Measurements from ENCODE around the gene MBTPS1.

Gene MBTPS1

DNA sequence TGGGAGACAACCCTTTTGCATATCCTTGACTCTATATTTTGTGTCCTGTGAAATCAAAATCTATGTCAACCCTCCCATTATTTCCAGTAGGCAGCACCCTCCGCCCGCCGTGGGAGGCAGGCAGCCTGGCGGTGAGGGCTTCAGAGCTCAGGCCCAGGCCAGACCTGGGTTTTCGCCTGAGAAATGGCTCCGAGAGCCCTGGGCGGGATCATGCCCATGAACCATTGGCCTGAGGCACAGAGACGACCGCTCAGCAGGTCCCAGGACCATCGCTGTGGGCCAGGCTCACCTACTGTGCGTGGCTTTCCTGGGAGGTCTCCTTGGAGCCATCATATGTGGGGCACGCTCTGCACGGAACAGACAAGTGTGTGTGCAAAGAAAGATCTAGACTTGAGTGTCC, 67.9 kb downstream of the MBTPS1 start:
- H3K4me3 ChIP-seq (ENCODE audit: low read depth, low read length) = no peak overlapping the region
- TF ChIP-seq, protein P1, sequence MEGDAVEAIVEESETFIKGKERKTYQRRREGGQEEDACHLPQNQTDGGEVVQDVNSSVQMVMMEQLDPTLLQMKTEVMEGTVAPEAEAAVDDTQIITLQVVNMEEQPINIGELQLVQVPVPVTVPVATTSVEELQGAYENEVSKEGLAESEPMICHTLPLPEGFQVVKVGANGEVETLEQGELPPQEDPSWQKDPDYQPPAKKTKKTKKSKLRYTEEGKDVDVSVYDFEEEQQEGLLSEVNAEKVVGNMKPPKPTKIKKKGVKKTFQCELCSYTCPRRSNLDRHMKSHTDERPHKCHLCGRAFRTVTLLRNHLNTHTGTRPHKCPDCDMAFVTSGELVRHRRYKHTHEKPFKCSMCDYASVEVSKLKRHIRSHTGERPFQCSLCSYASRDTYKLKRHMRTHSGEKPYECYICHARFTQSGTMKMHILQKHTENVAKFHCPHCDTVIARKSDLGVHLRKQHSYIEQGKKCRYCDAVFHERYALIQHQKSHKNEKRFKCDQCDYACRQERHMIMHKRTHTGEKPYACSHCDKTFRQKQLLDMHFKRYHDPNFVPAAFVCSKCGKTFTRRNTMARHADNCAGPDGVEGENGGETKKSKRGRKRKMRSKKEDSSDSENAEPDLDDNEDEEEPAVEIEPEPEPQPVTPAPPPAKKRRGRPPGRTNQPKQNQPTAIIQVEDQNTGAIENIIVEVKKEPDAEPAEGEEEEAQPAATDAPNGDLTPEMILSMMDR (IDR thresholded peaks at IDR 0.05; ENCODE audit: borderline replicate concordance, insufficient read depth, low read depth, low read length) = no peak

DNA sequence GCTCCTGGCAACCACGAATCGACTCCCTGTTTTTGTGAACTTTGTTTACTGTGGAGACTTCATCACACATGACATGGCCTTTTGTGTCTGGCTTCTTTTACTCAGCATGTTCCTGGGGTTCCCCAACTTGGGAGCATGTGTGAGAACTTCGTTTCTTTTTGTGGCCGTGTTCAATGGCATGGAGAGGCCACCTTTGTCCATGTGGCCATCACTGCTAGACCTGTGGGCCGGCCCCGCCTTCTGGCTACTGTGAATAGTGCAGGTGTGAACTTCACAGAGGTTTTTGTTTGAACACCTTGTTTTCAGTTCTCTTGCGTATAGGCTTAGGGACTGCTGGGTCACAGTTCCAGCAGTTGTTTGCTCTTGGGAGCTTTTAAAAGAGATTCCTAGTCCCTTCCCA, 68.5 kb downstream of the MBTPS1 start:
- TF ChIP-seq, protein P1 (IDR thresholded peaks at IDR 0.05; ENCODE audit: borderline replicate concordance, insufficient read depth, low read depth, low read length) = no peak
- H3K4me3 ChIP-seq (ENCODE audit: low read depth, low read length) = no peak overlapping the region

DNA sequence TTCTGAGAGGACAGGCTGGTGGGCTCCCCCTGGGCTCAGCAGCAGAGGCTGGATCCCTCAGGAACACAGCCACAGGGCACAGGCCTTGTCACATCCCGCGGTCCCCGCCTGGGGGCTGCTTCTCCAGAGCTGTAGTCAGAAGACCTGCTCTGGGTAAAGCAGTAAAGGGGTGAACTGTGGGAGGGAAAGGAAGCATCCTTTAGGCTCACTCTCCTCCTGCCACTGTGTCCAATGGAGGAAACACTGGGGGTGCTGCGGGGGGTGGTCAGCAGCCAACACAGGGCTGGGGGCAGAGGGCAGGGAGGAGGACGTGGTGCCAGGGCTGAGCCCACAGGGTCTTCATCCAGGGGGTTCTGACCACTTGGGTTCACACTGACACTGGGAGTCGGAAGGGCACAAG, 69.1 kb downstream of the MBTPS1 start:
- TF ChIP-seq, protein P1 (IDR thresholded peaks at IDR 0.05; ENCODE audit: borderline replicate concordance, insufficient read depth, low read depth, low read length) = no peak
- H3K4me3 ChIP-seq (ENCODE audit: low read depth, low read length) = no peak overlapping the region

DNA sequence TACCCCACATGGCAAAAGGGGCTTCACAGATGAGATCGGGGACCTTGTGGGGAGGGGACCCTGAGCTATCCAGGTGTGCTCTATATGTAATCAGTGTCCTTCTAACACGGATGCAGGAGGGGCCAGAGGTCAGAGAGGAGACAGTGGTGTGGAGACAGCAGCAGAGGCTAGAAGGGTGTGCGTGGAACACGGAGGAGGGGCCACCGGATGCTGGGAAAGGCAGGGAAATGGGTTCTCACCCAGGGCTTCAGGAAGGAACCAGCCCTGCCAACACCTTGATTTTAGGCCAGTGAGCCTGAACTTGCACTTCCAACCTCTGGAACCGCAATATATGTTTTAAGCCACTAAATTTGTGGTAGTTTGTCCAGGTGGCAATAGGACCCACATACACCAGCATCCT, 69.5 kb downstream of the MBTPS1 start:
- TF ChIP-seq, protein P1 (IDR thresholded peaks at IDR 0.05; ENCODE audit: borderline replicate concordance, insufficient read depth, low read depth, low read length) = no peak
- no peak overlapping the region for H3K4me3 ChIP-seq (ENCODE audit: low read depth, low read length)

DNA sequence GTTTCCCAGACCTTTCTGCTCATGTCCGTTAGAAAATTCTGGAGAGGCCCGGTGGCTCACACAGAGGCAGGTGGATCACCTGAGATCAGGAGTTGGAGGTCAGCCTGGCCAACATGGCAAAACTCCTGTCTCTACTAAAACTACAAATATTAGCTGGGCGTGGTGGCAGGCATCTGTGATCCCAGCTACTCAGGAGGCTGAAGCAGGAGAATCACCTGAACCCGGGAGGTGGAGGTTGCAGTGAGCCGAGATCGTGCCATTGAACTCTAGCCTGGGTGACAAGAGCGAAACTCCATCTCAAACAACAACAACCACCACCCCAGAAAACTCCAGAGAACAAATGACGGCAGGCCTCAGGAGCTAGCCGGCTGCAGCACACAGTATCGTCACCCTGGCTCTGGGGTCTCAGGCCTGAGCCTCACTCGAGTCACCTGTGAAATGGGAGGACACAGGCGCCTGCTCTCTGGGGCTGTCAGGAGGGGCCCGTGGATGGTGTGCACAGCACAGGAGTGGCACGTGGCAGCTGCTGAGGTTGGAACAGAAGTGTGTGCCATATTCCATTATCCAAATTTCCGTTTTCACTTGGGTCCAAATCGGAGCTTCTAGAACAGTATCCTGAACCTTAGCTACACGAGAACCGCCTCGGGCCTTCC, 70.8 kb downstream of the MBTPS1 start:
- TF ChIP-seq, protein P1 (IDR thresholded peaks at IDR 0.05; ENCODE audit: borderline replicate concordance, insufficient read depth, low read depth, low read length) = no peak
- H3K4me3 ChIP-seq (ENCODE audit: low read depth, low read length) = no peak overlapping the region

DNA sequence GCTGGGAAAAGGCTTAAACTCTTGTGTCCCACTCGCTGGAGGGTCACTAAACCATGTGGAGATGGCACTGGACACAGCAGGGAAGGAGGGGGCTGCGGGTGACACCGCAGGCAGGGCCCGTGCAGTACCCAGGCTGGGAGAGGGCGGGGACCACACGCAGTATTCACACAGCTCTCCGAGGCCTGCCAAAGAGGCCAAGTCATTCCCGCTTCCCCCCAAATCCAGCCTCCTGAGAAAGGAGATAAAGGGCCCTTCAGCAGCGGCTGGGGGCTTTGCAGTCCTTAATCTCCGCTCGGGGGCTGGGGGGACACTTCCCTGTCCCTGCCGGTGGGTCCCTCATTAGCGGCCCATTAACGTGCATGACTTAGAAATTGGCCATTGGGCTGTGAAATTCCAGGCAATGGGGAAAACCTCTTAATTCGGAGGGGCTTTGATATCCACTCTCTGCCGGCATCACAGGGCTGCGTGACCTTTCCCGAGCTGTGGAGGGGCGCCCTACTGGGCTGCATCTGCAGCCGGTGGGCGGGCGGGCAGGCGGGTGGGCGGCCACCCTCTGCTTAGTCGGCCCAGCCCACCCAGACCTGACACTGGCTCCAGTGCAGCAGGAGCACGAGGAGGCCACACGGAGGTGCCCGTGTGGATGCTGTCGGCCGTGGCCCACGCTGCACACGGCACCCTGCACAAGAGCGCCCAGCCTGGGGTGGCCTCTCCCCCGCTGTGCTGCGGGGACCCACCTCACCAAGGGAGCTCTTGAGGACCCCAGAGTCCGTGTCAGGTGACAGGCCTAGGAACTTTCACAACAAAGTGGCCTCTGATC, 71.5 kb downstream of the MBTPS1 start:
- TF ChIP-seq, protein P1 (IDR thresholded peaks at IDR 0.05; ENCODE audit: borderline replicate concordance, insufficient read depth, low read depth, low read length) = no peak
- no peak overlapping the region for H3K4me3 ChIP-seq (ENCODE audit: low read depth, low read length)

DNA sequence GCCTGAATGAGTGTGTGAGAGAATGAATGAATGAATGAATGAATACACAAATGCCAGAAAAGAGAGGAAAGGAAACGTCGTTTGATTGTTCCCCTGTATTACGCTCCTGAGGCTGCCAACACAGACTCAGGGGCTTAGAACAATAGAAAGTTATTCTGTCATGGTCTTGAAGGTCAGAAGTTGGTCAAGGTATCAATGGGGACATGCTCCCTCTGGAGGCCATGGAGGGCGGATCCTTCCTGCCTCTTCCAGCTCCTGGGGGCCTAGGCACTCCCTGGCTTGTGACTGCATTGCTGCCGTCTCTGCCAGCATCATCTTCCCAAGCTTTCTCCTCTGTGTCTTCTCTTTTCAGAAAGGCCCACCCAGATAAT, 72.6 kb downstream of the MBTPS1 start:
- no peak overlapping the region for H3K4me3 ChIP-seq (ENCODE audit: low read depth, low read length)
- TF ChIP-seq, protein P1 (IDR thresholded peaks at IDR 0.05; ENCODE audit: borderline replicate concordance, insufficient read depth, low read depth, low read length) = peak; percentile 20; the same call in 1 of the 2 replicates

Data from GM12875 (cell line).